GM18867 (cell line): ENCODE data around the gene OLFML3.

Source experiments
- ATAC-seq: cut with Tn5 transposase; IDR thresholded peaks from one replicate; pipeline ENCODE4 v1.9.1; 2021; ENCODE audit warnings: mild to moderate bottlenecking, moderate library complexity; ENCODE audit not compliant: unreplicated experiment

OLFML3 gene, protein sequence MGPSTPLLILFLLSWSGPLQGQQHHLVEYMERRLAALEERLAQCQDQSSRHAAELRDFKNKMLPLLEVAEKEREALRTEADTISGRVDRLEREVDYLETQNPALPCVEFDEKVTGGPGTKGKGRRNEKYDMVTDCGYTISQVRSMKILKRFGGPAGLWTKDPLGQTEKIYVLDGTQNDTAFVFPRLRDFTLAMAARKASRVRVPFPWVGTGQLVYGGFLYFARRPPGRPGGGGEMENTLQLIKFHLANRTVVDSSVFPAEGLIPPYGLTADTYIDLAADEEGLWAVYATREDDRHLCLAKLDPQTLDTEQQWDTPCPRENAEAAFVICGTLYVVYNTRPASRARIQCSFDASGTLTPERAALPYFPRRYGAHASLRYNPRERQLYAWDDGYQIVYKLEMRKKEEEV

DNA sequence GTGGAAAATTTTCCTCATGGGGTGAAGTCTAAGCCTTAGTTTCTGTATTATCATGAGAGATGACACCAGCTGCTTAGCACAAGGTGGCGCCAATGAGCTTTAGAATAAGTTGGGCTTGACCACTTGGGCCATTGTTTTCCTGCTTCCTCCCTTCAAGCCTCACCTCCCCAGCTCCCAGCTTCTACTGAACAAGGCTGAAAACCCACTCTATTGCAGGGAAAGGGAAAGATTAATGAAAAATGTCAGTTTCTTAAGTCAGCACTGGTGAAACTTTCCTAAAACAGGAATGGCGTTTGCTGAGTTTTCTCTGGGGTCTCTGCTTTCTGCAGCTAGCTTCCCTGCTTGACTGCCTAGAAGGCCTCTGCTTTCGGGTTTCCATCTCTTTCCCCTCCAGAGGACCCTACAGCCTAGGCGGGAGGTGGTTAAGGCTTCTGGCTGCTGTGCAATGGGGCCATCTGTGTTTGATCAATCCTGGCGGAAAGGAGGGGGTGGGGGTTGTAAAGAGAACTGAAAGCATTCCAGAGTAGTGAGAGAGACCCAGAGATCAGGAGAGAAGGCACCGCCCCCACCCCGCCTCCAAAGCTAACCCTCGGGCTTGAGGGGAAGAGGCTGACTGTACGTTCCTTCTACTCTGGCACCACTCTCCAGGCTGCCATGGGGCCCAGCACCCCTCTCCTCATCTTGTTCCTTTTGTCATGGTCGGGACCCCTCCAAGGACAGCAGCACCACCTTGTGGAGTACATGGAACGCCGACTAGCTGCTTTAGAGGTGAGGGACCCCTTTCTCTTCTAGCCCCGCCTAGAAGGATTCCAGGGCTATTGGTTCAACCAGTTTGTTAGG lies at the start of gene OLFML3:
OLFML3 (plus strand) TSS at position 612 of the 840 bp plus-strand sequence; CDS start at position 655, 43 bp downstream.
- peak; percentile 59 for ATAC-seq

DNA sequence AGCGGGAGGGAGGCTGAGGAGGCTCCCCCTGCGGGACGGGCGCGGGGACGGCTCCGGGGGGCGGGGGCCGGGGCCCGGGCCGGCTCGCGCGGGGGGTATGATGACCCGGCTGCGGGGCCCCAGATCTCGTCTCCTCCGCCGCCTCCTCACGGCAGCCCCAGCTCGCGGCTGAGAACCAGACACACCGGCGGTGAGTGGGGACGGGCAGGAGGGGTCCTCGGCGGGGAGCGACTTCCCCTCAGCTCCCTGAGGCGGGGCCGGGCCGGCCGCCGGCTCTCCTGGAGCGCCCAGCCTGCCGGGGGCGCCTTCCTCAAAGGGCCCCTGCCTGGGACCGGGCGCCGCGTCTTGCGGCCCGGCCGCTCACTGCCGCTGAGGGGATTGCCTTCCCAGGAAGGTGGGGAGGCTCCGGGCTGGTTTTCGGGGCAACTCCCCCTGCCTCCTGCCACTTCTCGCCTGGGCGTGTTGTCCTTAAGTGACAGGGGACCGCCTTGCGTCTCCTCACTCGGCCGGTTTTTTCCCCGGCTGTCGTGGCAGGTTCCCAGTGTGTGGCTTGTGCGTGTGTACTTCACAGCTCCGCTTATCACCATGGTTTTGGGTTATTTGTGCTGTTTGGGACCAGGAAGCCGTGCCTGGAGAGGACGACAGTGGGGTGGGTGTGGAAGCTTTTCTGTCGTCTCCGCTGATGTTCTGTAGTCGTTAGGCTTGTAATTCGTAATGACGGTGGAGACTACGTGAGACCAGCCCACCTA lies 49.4 kb upstream of the OLFML3 start:
- ATAC-seq: peak; percentile 36

DNA sequence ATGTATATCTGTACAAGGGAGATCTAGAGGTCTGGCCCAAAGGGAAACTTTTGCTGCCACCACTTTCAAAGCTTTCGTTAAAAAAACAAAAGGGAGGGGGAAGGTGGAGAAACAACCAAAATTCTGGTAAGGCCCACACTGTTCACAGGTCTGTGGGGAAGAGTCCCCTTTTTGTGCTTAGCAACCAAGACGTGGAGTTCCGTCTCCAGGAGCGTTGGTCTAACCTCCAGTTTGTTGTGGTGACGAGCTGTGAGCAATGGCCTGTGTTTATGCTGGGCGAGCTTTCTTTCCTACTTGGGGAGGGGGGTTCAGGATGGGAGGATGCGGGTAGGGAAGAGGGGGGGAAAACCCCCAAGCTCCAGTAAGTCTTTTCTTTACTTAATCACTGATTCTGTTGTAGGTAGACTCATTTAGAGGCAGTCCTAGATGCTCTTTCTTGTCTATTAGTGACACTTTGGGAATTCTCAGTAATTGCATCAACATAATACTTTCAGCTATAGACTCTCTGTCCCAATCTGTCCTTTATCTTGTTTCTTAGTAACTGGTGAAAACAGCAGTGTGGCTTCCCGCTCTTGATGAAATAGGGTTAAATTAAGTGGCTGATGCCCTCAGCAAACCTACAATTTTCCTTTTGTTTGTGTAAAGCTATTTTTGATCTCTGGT lies 48.6 kb upstream of the OLFML3 start:
- peak; percentile 29 for ATAC-seq

DNA sequence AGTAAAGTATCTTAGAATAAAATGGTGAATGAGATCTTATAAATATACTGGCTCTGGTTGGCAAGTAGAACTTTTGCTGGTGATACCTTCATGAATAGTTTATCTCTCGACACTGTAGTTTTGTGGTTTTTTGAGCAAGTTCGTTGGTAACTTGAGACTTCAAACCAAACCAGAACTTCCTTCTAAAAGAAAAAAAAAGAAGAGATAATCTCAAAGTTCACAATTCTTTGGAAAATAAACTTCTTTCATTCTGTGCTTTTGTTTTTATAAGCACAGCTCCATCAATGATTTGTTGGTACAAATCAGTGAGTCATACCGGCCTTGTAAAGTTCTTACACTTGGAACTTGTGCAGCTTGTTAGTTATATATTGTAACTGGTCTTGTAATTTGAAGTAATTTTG lies 47.8 kb upstream of the OLFML3 start:
- ATAC-seq: no peak

DNA sequence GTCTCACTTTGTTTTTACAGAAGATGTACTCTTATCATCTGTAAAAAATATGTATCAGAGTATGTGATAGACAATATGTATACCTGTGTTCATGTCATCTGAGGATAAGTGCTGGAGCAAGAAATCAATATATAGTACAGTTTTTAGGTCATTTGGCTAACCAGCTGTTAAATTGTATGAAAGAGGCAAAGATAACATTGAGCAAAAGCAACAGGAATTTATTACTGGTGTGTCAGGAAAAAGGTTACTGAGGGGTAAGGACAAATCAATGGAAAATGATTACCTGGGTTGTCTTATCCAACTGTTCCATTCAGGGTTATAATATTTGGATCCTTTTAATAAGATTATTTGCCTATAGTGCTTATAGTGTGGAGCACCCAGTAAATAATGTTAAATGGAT lies 45.3 kb upstream of the OLFML3 start:
- ATAC-seq: no peak

DNA sequence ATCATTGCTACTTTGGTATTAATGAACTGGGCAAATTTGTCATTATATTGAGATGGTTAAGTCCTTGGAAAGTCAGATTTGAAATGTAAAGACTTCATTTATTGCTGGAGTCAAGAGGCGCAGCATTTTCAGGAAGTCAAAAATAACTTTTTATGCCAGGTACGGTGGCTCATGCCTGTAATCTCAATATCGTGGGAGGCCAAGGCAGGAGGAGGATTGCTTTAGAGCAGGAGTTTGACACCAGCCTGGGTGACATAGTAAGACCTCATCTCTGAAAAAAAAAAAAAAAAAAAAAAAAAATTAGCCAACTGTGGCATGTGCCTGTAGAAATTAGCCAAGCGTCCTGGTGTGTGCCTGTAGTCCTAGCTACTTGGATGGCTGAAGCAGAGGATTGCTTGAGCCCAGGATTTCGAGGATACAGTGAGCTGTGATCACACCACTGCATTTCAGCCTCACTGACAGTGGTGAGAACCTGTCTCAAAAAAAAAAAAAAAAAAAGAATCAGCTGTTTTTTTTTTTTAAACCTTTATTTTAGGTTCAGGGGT lies 44.7 kb upstream of the OLFML3 start:
- no peak for ATAC-seq

DNA sequence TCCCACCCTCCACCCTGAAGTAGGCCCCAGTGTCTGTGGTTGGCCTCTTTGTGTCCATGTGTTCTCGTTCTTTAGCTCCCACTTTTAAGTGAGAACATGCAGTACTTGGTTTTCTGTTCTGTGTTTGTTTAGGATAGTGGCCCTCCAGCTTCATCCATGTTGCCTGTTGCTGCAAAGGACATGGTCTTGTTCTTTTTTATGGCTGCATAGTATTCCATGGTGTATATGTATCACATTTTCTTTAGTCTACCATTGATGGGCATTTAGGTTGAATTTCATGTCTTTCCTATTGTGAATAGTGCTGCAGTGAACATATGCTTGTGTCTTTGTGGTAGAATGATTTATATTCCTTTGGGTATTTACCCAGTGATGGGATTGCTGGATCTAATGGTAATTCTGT lies 44.1 kb upstream of the OLFML3 start:
- no peak for ATAC-seq

DNA sequence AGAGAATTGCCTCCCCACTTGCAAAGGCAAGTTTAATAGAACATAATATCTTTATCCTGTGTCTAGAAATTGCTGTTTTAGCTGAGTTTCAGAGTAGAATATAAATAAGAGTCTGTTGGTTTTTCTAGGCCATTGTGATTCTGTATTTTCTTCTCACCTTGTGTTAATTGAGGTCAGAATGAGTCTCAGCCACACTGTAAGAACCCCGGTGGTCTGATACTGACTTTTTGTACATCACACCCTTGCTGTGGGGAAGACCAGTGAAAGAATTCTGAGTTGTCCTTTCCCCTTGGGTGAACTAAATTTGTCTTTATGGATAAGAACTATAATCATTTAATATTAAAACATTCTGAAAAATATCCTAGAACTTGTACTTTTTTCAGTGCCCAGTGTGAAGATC lies 43.3 kb upstream of the OLFML3 start:
- ATAC-seq: no peak

DNA sequence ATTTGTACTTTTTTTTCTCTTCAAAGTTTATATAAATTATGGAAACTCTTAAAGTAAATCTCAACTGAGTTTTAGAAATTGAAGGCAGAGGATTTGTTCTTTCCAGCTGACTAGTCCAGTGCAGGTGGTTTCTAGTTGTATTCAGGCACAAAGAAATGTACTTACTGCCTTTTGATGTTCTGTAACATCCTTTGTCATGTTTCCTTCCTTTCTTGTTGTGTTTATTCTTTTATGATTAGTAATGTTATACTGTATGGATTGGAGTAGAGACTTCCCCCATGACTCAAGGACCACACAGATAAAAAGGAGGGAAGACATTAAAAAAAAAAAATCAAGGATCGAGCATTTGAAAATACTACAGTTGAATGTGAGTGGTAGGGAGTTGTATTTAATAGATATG lies 42.1 kb upstream of the OLFML3 start:
- ATAC-seq: no peak

DNA sequence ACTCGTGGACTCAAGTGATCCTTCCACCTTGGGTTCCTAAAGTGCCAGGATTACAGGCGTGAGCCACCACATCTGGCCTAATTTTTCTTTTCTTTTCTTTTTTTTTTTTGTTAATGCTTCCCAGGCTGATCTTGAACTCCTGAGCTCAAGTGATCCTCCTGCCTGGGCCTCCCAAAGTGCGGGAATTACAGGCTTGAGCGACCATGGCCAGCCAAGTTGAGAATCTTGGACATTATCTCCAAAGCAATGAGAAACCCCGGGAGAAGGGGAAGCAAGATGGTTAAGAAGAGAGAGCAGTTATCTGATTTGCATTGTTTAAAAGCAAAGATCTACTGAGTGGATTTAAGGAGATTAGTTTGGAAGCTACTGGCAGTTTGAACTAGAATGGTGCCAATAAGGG lies 41.1 kb upstream of the OLFML3 start:
- ATAC-seq: no peak

DNA sequence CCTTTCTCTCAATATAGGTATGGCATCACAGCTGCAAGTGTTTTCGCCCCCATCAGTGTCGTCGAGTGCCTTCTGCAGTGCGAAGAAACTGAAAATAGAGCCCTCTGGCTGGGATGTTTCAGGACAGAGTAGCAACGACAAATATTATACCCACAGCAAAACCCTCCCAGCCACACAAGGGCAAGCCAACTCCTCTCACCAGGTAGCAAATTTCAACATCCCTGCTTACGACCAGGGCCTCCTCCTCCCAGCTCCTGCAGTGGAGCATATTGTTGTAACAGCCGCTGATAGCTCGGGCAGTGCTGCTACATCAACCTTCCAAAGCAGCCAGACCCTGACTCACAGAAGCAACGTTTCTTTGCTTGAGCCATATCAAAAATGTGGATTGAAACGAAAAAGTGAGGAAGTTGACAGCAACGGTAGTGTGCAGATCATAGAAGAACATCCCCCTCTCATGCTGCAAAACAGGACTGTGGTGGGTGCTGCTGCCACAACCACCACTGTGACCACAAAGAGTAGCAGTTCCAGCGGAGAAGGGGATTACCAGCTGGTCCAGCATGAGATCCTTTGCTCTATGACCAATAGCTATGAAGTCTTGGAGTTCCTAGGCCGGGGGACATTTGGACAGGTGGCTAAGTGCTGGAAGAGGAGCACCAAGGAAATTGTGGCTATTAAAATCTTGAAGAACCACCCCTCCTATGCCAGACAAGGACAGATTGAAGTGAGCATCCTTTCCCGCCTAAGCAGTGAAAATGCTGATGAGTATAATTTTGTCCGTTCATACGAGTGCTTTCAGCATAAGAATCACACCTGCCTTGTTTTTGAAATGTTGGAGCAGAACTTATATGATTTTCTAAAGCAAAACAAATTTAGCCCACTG lies 38.7 kb upstream of the OLFML3 start:
- ATAC-seq: no peak

DNA sequence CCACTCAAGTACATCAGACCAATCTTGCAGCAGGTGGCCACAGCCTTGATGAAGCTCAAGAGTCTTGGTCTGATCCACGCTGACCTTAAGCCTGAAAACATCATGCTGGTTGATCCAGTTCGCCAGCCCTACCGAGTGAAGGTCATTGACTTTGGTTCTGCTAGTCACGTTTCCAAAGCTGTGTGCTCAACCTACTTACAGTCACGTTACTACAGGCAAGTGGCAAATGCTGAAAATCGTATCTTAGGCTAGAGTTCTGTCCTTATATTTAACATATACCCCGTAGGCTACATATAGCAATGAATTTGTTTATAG lies 38.1 kb upstream of the OLFML3 start:
- no peak for ATAC-seq

DNA sequence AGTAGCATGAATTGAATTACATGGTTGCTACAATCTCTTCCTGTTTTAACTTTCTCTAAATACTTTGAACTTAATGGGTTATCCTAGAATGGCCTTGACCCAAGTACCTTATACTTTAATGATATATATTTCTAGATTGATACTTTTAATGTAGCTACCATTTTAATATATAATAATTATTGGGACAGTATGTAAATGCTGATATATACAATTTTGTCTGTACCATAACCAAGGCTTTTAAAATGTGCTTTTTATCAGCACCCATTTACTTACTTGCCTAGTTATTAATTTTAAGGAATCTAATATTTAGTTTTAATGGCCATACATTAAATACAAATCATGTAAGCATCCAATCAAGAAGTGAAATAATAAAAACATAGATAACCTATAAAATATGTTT lies 36.7 kb upstream of the OLFML3 start:
- ATAC-seq: no peak

DNA sequence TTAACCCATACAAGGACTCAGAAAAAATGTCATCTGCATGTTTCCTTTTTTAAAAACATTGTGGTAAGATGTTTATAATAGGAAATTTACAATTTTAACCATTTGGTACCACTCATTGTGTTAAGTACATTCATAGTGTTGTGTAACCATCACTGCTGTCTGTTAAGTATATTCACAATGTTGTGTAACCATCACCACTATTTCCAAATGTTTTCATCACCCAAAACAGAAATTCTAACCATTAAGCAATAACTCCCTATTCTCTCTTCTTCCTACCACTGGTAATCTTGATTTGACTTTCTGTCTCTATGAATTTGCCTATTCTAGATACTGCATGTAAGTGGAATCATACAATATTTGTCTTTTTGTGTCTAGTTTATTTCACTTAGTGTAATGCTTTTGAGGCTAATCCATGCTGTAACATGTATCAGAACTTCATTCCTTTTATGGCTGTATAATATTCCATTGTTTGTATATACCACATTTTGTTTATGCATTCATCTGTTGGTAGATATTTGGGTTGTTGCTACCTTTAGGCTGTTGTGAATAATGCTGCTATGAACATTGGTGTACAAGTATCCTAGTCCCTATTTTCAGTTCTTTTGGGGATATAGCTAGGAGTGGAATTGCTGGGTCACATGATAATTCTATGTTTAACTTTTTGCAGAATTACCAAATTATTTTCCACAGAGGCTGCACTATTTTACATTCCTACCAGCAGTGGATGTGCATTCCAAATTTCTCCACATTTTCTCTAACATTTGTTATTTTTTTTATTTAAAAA lies 36.1 kb upstream of the OLFML3 start:
- ATAC-seq: no peak

DNA sequence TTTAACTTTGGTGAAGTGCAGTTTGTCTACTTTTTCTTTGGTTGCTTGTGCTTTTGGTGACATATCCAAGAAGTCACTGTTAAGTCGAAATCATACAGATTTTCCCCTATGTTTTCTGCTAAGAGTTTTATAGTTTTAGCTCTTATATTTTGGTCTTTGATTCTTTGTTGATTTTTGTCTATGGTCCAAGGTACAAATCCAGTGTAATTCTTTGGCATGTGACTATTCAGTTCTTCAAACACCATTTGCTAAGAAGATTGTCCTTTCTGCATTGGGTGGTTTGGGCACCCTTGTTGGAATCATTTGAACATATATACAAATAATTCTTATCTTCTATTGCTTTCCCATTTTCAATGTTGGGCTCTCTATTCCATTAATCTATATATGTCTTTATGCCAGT lies 33.9 kb upstream of the OLFML3 start:
- ATAC-seq: no peak

DNA sequence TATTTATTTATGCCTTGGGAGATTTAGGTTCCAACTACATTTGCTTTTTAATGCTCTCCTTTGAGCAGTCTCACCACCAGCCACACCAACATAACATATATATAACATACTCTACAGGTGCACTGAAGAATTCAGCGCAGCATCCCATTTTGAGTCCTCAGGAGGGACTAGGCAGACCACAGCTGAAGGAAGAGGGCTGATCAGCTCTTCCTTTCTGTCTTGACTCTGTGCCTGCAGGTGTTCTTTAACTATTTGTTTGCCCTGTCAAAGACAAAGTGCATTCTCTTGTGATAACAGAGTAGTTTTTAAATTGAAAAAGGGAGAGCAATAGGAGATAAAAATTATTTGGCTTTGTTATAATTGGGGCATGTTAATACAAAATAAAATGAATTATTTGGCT lies 33.2 kb upstream of the OLFML3 start:
- no peak for ATAC-seq

DNA sequence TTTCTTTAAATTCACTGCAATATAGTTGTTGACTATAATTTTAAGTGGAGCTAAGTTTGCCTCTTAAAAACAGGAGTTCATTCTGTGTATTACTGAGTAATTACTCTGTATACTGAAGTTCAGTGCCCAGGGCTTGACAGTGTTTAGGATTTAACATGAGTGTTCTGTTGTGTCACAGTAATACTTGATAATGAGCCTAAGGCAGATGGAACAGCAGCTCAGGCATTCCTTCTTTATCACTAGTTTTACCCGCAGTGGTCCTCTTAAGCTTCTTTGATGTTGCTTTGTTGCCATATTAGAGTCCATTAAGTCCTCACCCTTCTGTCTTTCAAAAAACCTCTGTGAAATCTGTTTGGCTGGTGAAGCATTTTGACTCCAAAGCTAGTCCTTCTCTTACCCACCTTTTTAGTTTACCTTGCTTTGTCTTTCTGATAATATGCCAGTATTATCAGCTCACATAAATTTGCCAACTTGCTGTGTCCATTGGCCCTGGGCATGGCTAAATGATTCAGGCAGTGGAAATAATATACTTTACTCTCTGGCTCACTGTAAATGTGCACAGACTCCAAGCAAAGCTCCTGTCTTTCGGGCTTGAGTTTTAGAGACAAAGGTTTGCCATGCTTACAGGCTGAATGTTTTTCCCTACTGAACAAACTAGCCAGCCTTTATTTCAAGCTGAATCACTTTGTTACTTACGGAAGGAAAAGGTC lies 32.4 kb upstream of the OLFML3 start:
- no peak for ATAC-seq

DNA sequence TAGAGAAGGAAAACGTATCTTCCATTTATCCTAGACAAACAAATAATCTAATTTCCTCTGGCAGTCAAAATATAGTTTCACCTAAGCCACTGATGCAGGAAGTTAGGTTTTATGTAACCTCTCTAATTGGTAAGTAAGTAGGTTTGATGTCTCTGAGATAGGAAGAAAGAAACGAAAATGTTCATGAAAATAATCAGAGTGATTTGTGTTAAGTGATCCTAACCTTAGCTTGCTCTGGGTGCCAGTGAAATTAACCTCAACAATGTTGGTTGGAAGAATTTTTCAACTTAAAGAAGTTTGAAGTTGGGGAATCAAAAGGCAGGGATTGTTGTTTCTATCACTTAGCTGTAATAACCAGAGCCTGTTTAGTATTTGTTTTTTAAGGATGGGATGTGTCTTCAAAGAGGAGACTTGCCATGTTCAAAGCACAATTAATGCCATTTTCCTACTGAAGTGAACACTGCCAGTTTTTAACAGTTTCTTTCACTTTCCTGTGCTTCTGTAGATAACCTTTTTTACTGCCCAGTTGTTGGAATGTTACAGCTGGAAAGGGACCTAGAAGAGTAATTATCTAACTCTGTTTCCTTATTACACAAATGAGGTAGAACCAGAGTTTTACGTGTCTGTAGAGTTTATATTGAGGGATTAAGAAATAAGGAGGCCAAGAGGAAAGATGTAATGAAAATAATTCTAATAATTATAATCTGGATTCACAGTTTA lies 31.7 kb upstream of the OLFML3 start:
- ATAC-seq: no peak
